ENCODE results near the gene VIT.

Gene VIT

GRCh38 chr2:36771671-36772070, 75.2 kb downstream of the VIT start:
- no peak for DNase-seq

DNA sequence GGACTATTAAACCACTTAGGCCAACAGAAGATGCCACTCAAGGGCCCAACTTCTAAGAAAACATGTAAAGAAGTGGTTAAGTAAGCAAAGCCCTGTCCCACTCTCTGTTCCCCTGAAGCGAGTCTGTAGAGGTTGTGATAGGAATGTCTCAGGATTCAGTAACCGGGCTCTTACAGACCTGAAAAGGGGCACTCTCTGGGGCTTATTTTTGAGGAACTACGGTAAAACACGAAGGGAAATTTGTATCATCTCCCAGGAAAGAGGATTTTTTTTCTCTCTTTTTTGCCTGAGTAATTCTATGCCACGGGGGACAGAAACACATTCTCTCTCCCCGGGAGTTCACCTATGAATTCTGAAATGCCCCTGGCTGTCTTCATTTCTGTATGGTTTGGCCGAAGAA, 77.4 kb downstream of the VIT start:
- no peak for DNase-seq

- no peak for DNase-seq
Measured at GRCh38 chr2:36775261-36775660, 78.8 kb downstream of the VIT start.

DNA sequence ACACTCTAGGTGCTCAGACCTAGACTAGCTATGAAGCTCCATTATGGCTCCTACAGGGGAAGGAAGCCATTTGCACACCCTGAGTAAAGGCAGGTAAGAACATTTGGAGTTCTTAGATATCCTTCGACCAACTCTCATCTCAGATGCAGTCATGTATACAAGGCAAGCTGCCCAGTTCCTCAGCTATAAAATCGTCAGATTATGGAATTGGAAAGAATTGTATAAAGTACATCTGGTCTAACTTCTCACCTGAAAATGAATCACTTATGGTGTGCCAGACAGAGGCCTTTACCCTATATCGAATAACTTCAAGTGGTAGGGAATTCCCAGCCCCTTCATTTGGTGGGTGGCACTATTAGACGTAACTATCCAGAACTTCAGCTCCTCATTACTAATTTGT, 79.3 kb downstream of the VIT start:
- no peak for DNase-seq

- DNase-seq = no peak
Measured at GRCh38 chr2:36777272-36777671, 80.8 kb downstream of the VIT start.

GRCh38 chr2:36777788-36778187, 81.3 kb downstream of the VIT start:
- no peak for DNase-seq

DNA sequence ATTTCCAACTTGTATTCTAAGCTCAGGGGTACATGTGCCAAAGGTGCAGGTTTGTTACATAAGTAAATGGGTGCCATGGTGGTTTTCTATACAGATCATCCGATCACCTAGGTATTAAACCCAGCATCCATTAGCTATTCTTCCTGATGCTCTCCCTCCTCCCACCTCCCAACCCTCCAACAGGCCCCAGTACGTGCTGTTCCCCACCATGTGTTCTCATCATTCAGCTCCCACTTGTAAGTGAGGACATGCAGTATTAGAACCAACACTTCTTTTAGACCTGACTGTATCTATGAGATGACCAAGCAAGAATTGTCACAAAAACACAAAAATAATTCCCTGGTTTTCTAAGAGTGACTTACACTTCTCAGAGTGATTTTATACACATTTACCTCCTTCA, 83.0 kb downstream of the VIT start:
- no peak for DNase-seq

GRCh38 chr2:36780231-36780839, 83.8 kb downstream of the VIT start:
- DNase-seq = peak; percentile 51

DNA sequence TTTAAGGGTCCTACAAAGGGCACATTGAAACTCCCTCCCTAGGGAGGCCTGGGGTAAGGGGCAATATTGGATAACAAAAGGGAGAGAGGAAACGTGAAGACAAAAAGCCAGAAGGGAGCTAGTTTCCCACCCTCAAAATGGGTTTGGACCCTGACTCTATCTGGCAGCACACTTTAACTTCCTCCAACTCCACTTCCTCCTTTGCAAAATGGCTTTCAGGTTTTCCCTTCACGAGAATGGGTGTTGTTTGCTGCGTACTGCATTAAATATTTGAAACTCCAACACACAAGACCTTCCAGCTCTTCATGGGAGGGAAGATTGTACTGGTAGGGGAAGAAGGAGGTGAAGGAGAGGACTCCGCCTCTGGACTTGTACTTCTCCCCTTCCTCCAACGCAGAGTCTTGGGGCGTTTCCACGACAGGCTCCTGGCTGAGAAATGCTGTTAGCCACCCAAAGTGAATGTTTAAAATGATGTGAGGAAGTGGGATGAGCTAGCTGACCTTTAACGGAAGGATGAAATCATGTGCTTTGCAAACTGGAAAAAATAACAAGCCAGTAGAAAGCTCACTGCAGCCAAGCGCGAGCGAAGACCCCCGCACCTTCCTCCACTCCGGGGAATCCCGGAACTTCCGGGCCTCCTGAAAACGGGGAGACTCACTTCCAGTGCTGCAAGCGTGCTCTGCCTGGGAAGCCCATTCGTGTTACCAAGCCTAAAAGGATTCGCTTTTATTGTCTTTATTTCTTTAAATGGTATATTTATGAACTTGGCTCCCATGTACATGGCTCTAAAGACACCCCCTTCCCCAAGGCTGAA, 85.6 kb downstream of the VIT start:
- DNase-seq = peak; percentile 20

- DNase-seq = no peak
Measured at GRCh38 chr2:36783246-36783645, 86.7 kb downstream of the VIT start.

- DNase-seq = peak; percentile 48
Measured at GRCh38 chr2:36785179-36785795, 88.8 kb downstream of the VIT start.

- peak; percentile 1 for DNase-seq
Measured at GRCh38 chr2:36789181-36789804, 92.8 kb downstream of the VIT start.

- DNase-seq = no peak
Measured at GRCh38 chr2:36792951-36793350, 96.4 kb downstream of the VIT start.

DNA sequence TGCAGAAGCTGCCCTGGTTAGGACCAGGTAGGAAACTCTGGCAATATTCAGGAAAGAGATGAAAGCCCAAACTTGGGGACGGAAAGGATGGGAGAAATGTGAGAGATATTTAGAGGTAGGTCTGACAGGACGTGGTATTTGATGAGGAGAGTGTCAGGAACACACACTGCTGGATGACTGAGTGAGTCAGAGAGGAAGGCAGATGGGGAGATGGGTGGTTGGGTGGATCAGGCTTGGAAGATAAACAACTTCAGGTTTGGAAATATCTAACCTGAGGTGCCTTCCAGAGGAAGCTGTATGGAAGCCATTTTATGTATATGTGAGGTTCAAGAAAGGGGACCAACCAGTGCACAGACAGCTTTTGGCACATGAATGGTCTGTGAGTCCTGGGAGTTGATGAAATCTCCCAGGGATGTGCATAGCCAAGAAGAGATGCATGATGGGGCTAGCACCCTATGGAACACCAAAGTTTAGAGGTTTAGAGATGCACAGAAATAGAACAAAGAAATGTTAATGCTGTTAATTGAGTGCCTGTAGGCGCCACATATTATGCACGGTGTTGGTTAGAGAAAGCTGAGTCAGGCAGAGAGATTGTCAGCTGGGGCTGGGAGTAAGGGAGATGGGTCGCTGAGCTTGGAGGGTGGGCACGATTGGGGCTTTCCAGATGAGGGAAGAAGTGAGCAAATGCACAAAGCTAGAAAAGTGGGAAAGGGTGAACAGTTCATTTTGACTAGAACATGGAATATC, 101.0 kb downstream of the VIT start:
- DNase-seq = no peak

GRCh38 chr2:36798724-36799123, 102.2 kb downstream of the VIT start:
- no peak for DNase-seq

DNA sequence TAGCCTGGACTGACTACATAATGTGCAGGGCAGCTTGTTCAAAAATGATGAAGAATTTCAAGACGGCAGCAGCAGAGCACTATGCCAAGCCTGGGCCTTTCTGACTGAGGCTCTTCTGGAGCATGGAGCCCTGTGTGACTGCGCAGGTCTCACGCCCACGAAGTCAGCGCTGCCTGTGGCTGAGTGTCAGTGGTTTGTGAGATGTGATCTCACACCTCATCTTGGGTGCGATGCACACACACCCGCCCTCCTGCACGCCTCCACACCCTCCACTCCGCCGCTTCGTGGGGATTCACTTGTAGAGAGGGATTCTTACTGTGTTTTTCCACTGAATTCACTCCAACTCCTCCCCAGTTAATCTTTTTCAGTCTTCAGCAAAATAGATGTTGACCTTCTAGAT, 103.9 kb downstream of the VIT start:
- DNase-seq = no peak

DNA sequence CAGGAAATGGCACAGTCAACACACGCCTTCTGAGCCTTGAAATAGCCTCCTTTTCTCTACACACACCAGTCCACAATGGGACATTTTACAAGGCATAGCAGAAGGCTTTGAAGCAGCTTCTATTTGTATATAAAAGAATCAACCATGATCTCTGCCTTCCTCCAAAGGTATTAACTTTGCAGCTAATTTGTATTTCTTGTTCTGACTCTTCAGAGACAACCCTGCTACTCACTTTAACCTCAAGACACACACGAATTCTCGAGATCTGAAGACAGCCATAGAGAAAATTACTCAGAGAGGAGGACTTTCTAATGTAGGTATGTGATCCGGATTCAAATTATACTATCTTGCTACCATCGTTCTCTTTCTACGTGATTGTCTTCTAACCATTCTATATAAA, 104.6 kb downstream of the VIT start:
- no peak for DNase-seq

- no peak for DNase-seq
Measured at GRCh38 chr2:36802952-36803351, 106.4 kb downstream of the VIT start.

DNA sequence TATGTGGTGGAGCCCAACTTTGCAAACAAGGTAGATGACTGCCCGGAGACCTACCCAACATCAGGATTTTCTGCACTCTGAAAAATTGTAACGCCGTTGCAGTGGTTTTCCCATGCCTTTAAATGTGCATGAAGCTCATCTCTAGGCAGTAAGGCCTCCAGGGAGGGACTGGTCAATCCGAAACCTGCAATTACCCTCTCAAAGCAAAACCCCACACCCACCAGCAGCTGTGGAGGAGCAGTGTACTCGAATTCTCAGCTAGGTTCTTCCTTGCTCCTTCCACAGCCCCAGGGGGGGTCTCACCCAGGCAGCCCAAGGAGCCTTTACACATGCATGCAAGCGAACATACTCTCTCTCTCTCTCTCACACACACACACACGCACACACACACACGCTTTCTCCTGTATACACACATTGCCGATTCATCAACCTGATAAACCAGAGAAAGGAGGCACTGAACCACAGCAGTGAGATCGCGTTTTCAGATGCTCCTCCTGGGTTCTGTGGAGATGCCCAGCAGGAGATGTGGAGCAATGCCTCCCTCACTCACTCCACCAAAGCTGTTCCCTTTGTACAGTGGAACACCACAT, 109.2 kb downstream of the VIT start:
- DNase-seq = no peak

- no peak for DNase-seq
Measured at GRCh38 chr2:36807223-36807886, 110.8 kb downstream of the VIT start.

- no peak for DNase-seq
Measured at GRCh38 chr2:36808386-36809068, 112.0 kb downstream of the VIT start.

- no peak for DNase-seq
Measured at GRCh38 chr2:36809069-36809445, 112.5 kb downstream of the VIT start.

All from inflammatory macrophage treated with lipopolysaccharide for 4 hours (primary cell).